DOHH2 (cell line): ENCODE data around the gene VPS26A.

Experiments
- CTCF ChIP-seq: fragments of 200-600 bp; sonication (generic); IDR thresholded peaks from one replicate; pipeline ENCODE4 v1.5.1; 2014; ENCODE audit warnings: antibody characterized with exemption, mild to moderate bottlenecking, low read depth, low read length; ENCODE audit not compliant: poor library complexity, severe bottlenecking
- EZH2phosphoT487 ChIP-seq: fragments of 200-600 bp; sonication (generic); IDR thresholded peaks from 2 replicates; pipeline ENCODE4 v1.6.1; 2017; ENCODE audit warnings: borderline replicate concordance, mild to moderate bottlenecking, antibody characterized with exemption, low read length, moderate library complexity, mixed read lengths

- TF ChIP-seq CTCF (no peak), EZH2phosphoT487 (no peak)
Observed at GRCh38 chr10:69181433-69181832, 57.5 kb downstream of the VPS26A start.
